Neural cell (in vitro differentiated cells): ENCODE data around the gene ANKRD33. TPM values are rescaled to one million over a fixed set of nuclear protein-coding genes. Genes with fewer than 3 reads are reported as not detected.

ENCODE experiments used
- H2AFZ ChIP-seq: fragments of 200-600, 300-800 bp; sonication (generic), shearing (Covaris generic); 2 replicates; pipeline ENCODE4 v1.6.0; 2014; ENCODE audit warnings: low read depth, mild to moderate bottlenecking, antibody characterized with exemption, low read length, moderate library complexity
- H3F3A ChIP-seq: fragments of 200-600 bp; shearing (Covaris generic); 2 replicates; pipeline ENCODE4 v1.6.1; 2016; ENCODE audit warnings: mild to moderate bottlenecking, moderate library complexity, mixed read lengths, antibody characterized with exemption, low read length; ENCODE audit not compliant: insufficient read depth, poor library complexity, severe bottlenecking
- H3K27ac ChIP-seq: fragments of 200-600, 300-800 bp; sonication (generic), shearing (Covaris generic); 2 replicates; pipeline ENCODE4 v1.5.1; 2014; ENCODE audit warnings: mild to moderate bottlenecking, low read length, moderate library complexity
- H3K27me3 ChIP-seq: fragments of 300-800, 200-600 bp; sonication (generic), shearing (Covaris generic); 2 replicates; pipeline ENCODE4 v1.6.0; 2014; ENCODE audit warnings: mild to moderate bottlenecking, low read depth, low read length, moderate library complexity; ENCODE audit not compliant: insufficient read depth
- H3K36me3 ChIP-seq: fragments of 300-800, 200-600 bp; sonication (generic), shearing (Covaris generic); 2 replicates; pipeline ENCODE4 v1.5.1; 2014; ENCODE audit warnings: mild to moderate bottlenecking, antibody characterized with exemption, low read length, moderate library complexity; ENCODE audit not compliant: insufficient read depth
- H3K4me2 ChIP-seq: fragments of 300-800, 200-600 bp; sonication (generic), shearing (Covaris generic); 2 replicates; pipeline ENCODE4 v1.6.0; 2014; ENCODE audit warnings: mild to moderate bottlenecking, low read length
- H3K4me3 ChIP-seq: fragments of 300-800, 200-600 bp; sonication (generic), shearing (Covaris generic); 2 replicates; pipeline ENCODE4 v1.5.1; 2014; ENCODE audit warnings: mild to moderate bottlenecking, low read length, moderate library complexity
- H3K79me2 ChIP-seq: fragments of 200-600 bp; shearing (Covaris generic); replicated peaks from 2 replicates; pipeline ENCODE4 v1.6.0; 2014; ENCODE audit warnings: mild to moderate bottlenecking, low read length, moderate library complexity; ENCODE audit not compliant: insufficient read depth
- H3K9ac ChIP-seq: fragments of 300-800, 200-600 bp; sonication (generic), shearing (Covaris generic); 2 replicates; pipeline ENCODE4 v1.6.1; 2016; ENCODE audit warnings: mild to moderate bottlenecking, low read length, mixed read lengths
- H3K9me2 ChIP-seq: fragments of 200-600 bp; shearing (Covaris generic); 2 replicates; pipeline ENCODE4 v1.6.1; 2016; ENCODE audit warnings: mild to moderate bottlenecking, low read length, mixed read lengths; ENCODE audit not compliant: insufficient read depth
- H3K9me3 ChIP-seq: fragments of 200-600, 300-800 bp; sonication (generic), shearing (Covaris generic); 2 replicates; pipeline ENCODE4 v1.6.1; 2016; ENCODE audit warnings: mild to moderate bottlenecking, mixed run types, low read length, moderate library complexity, mixed read lengths
- H4K20me1 ChIP-seq: fragments of 200-600 bp; shearing (Covaris generic); 2 replicates; pipeline ENCODE4 v1.6.1; 2016; ENCODE audit warnings: mild to moderate bottlenecking, mixed run types; ENCODE audit not compliant: insufficient read depth
- CTCF ChIP-seq: fragments of 450-650 bp; IDR thresholded peaks from 2 replicates; pipeline ENCODE4 v1.5.1; 2014; ENCODE audit warnings: antibody characterized with exemption, mild to moderate bottlenecking, moderate library complexity; ENCODE audit not compliant: poor library complexity, severe bottlenecking
- EP300 ChIP-seq: fragments of 450-650 bp; conservative IDR thresholded peaks from 2 replicates; pipeline ENCODE4 v1.6.1; 2014; ENCODE audit warnings: antibody characterized with exemption, mild to moderate bottlenecking, moderate library complexity; ENCODE audit not compliant: poor library complexity, severe bottlenecking
- EZH2 ChIP-seq: fragments of 200-600, 300-800 bp; shearing (Covaris generic), sonication (generic); IDR thresholded peaks from 2 replicates; pipeline ENCODE4 v1.6.1; 2014; ENCODE audit warnings: antibody characterized with exemption, low read length, borderline replicate concordance, mild to moderate bottlenecking; ENCODE audit not compliant: insufficient read depth, poor library complexity, severe bottlenecking
- MXI1 ChIP-seq: fragments of 450-650 bp; conservative IDR thresholded peaks from 2 replicates; pipeline ENCODE4 v1.6.1; 2014; ENCODE audit warnings: antibody characterized with exemption, mild to moderate bottlenecking; ENCODE audit not compliant: poor library complexity, severe bottlenecking
- POLR2AphosphoS5 ChIP-seq: IDR thresholded peaks from 2 replicates; pipeline ENCODE4 v1.6.1; 2012
- RAD21 ChIP-seq: fragments of 450-650 bp; conservative IDR thresholded peaks from 2 replicates; pipeline ENCODE4 v1.6.1; 2014; ENCODE audit warnings: antibody characterized with exemption, mild to moderate bottlenecking, moderate library complexity
- REST ChIP-seq: IDR thresholded peaks from 2 replicates; pipeline ENCODE4 v1.6.1; 2012; ENCODE audit warnings: borderline replicate concordance
- SMC3 ChIP-seq: fragments of 450-650 bp; conservative IDR thresholded peaks from 2 replicates; pipeline ENCODE4 v1.6.1; 2014; ENCODE audit warnings: antibody characterized with exemption, mild to moderate bottlenecking, moderate library complexity; ENCODE audit not compliant: poor library complexity
- TAF1 ChIP-seq: IDR thresholded peaks from 2 replicates; pipeline ENCODE4 v1.6.1; 2012; ENCODE audit warnings: low read depth
- polyA plus RNA-seq: library from polyadenylated mRNA; depleted of rRNA; stranded (reverse); fragments of >200 nt; gene quantifications from 2 replicates; pipeline ENCODE4 v1.2.3, GENCODE V29; 2014

The ANKRD33 gene
- polyA plus RNA-seq, 1 donor from 2014 or later, result not detected

GRCh38 chr12:51872689-51872981 lies 15.3 kb upstream of the ANKRD33 start:
- H3K79me2 ChIP-seq, result no peaks in the 10 kb centered on the region
- H3F3A ChIP-seq, result no peaks in the 10 kb centered on the region
- no peak overlapping the region for H2AFZ ChIP-seq
- H3K9me2 ChIP-seq, result no peaks in the 10 kb centered on the region
- peaks cover 16% of the 10 kb centered on the region for H3K27me3 ChIP-seq
- no peak overlapping the region for H3K4me2 ChIP-seq
- no peak overlapping the region for H3K27ac ChIP-seq
- H3K4me3 ChIP-seq, result no peak overlapping the region
- no peaks in the 10 kb centered on the region for H3K36me3 ChIP-seq
- no peak overlapping the region for H3K9ac ChIP-seq
- H4K20me1 ChIP-seq, result no peaks in the 10 kb centered on the region
- no peak for TF ChIP-seq RAD21
- no peaks in the 10 kb centered on the region for H3K9me3 ChIP-seq

GRCh38 chr12:51873251-51873994 lies 14.5 kb upstream of the ANKRD33 start:
- TF ChIP-seq MXI1 (no peak), EP300 (no peak), RAD21 (no peak), POLR2AphosphoS5 (no peak), SMC3 (no peak), TAF1 (no peak), EZH2 (no peak), CTCF (no peak), REST (no peak)
- Histone ChIP-seq H3K4me2 (no peak overlapping the region), H3F3A (no peaks in the 10 kb centered on the region), H3K27me3 (peaks cover 10% of the 10 kb centered on the region), H3K36me3 (no peaks in the 10 kb centered on the region), H4K20me1 (no peaks in the 10 kb centered on the region), H3K27ac (no peak overlapping the region), H3K79me2 (no peaks in the 10 kb centered on the region), H2AFZ (no peak overlapping the region), H3K9ac (no peak overlapping the region), H3K9me2 (no peaks in the 10 kb centered on the region), H3K4me3 (no peak overlapping the region), H3K9me3 (no peaks in the 10 kb centered on the region)

GRCh38 chr12:51874000-51874399 lies 13.9 kb upstream of the ANKRD33 start:
- Histone ChIP-seq H3K27me3 (peaks cover 5% of the 10 kb centered on the region), H3K9me3 (no peaks in the 10 kb centered on the region), H3K4me3 (no peak overlapping the region), H3K79me2 (no peaks in the 10 kb centered on the region), H3F3A (no peaks in the 10 kb centered on the region), H3K27ac (no peak overlapping the region), H3K9ac (no peak overlapping the region), H4K20me1 (no peaks in the 10 kb centered on the region), H3K36me3 (no peaks in the 10 kb centered on the region), H2AFZ (no peak overlapping the region), H3K4me2 (no peak overlapping the region), H3K9me2 (no peaks in the 10 kb centered on the region)
- no peak for TF ChIP-seq TAF1
- TF ChIP-seq EP300, result no peak
- no peak for TF ChIP-seq REST
- no peak for TF ChIP-seq POLR2AphosphoS5
- no peak for TF ChIP-seq RAD21
- TF ChIP-seq MXI1, result no peak
- no peak for TF ChIP-seq CTCF
- TF ChIP-seq EZH2, result no peak
- TF ChIP-seq SMC3, result no peak
